Activated CD8-positive, alpha-beta T cell treated with anti-CD3 and anti-CD28 coated beads for 36 hours (primary cell): ENCODE measurements around the gene CASP7. TPM values are rescaled to one million over a fixed set of nuclear protein-coding genes. Genes with fewer than 3 reads are reported as not detected.

Source experiments
- ATAC-seq: fragments of 200-7000 bp; cut with Tn5 transposase; one replicate; pipeline ENCODE4 v1.10.0; 2021; ENCODE audit warnings: mild to moderate bottlenecking, moderate library complexity
- CTCF ChIA-PET: fragments of 350-600 bp; sonication (Branson Sonifier 250); formaldehyde crosslinking; loops from one replicate; lab custom pipeline; 2021; ENCODE audit warnings: antibody characterized with exemption; lab: Charles Lee
- POLR2A ChIA-PET: fragments of 350-600 bp; sonication (Branson Sonifier 250); formaldehyde crosslinking; loops from one replicate; lab custom pipeline; 2021; ENCODE audit warnings: antibody characterized with exemption; lab: Charles Lee
- DNase-seq: peaks from one replicate; pipeline ENCODE4 v3.0.0-alpha.2; 2020
- H3K27ac Mint-ChIP-seq: one replicate; pipeline ENCODE4 v1.8.0; 2021; ENCODE audit warnings: mild to moderate bottlenecking, mixed read lengths
- H3K27me3 Mint-ChIP-seq: one replicate; pipeline ENCODE4 v1.8.0; 2021; ENCODE audit warnings: mixed read lengths
- H3K36me3 Mint-ChIP-seq: one replicate; pipeline ENCODE4 v1.8.0; 2021; ENCODE audit warnings: low read depth, mixed read lengths
- H3K4me1 Mint-ChIP-seq: one replicate; pipeline ENCODE4 v1.8.0; 2021; ENCODE audit warnings: low read depth, mixed read lengths
- H3K4me3 Mint-ChIP-seq: one replicate; pipeline ENCODE4 v1.8.0; 2021; ENCODE audit warnings: mild to moderate bottlenecking, moderate library complexity, mixed read lengths
- H3K9me3 Mint-ChIP-seq: one replicate; pipeline ENCODE4 v1.8.0; 2021; ENCODE audit warnings: mixed read lengths
- intact Hi-C: fragments of 100-400 bp; cut with micrococcal nuclease; formaldehyde crosslinking; loops from one replicate; pipeline ENCODE4 v1.10.0; 2022
- total RNA-seq, 2 experiments: library from RNA; stranded (reverse); gene quantifications; one replicate each; pipeline ENCODE4 v1.2.3, GENCODE V29; 2021
- TF ChIP-seq, protein P1 (sequence below): fragments of 200-600 bp; IDR thresholded peaks from one replicate; pipeline ENCODE4 v1.8.0; 2022; ENCODE audit warnings: antibody characterized with exemption, mild to moderate bottlenecking

CASP7 gene
- total RNA-seq, 2 experiments from 2014 or later: 23.7 to 24.2 TPM

DNA sequence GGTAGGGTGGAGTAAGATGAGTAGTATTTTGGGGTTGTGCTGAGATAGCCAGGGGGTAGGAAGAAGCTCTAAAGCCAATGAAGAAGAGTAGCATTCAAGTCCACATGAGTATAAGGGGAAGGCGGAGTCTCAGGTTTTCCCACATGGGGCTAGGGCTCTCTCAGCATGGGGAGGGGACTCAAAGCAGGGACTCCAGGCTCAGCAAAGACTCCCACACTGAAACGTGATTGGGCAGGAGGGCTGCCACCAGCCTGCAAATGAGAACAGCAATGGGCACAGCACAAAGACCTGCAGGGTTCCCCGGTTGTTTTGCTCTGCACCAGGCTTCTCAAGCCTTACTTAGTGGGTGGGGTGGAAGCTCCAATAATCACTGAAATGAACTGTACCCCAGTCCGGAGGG, 14.4 kb upstream of the CASP7 start:
- peaks cover 15% of the 10 kb centered on the region for H3K27me3 Mint-ChIP-seq
- TF ChIP-seq, protein P1, sequence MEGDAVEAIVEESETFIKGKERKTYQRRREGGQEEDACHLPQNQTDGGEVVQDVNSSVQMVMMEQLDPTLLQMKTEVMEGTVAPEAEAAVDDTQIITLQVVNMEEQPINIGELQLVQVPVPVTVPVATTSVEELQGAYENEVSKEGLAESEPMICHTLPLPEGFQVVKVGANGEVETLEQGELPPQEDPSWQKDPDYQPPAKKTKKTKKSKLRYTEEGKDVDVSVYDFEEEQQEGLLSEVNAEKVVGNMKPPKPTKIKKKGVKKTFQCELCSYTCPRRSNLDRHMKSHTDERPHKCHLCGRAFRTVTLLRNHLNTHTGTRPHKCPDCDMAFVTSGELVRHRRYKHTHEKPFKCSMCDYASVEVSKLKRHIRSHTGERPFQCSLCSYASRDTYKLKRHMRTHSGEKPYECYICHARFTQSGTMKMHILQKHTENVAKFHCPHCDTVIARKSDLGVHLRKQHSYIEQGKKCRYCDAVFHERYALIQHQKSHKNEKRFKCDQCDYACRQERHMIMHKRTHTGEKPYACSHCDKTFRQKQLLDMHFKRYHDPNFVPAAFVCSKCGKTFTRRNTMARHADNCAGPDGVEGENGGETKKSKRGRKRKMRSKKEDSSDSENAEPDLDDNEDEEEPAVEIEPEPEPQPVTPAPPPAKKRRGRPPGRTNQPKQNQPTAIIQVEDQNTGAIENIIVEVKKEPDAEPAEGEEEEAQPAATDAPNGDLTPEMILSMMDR: no peak
- POLR2A ChIA-PET: no interaction called here
- DNase-seq (no peak), ATAC-seq (no peak)
- H3K4me1 Mint-ChIP-seq: peaks cover 14% of the 10 kb centered on the region
- CTCF ChIA-PET: interaction anchor here (0.9 kb wide), 1 partner anchor 14 kb away, joined by 4 read pairs; no protein-coding TSS in a partner anchor
- H3K36me3 Mint-ChIP-seq: peaks cover 3% of the 10 kb centered on the region
- intact Hi-C loops: no loop called here
- peaks cover 3% of the 10 kb centered on the region for H3K9me3 Mint-ChIP-seq
- no peak overlapping the region for H3K27ac Mint-ChIP-seq
- H3K4me3 Mint-ChIP-seq: no peak overlapping the region

GRCh38 chr10:113665806-113666354, 13.8 kb upstream of the CASP7 start:
- Mint-ChIP-seq H3K4me3 (no peak overlapping the region), H3K9me3 (peaks cover 8% of the 10 kb centered on the region), H3K36me3 (peaks cover 3% of the 10 kb centered on the region), H3K4me1 (peaks cover 14% of the 10 kb centered on the region), H3K27ac (peak overlapping the region; percentile 6), H3K27me3 (peaks cover 17% of the 10 kb centered on the region)
- no peak for DNase-seq
- TF ChIP-seq, protein P1: no peak
- CTCF ChIA-PET: interaction anchor here (0.9 kb wide), 1 partner anchor 13 kb away, joined by 4 read pairs; no protein-coding TSS in a partner anchor
- POLR2A ChIA-PET: no interaction called here
- ATAC-seq: no peak
- intact Hi-C loops: no loop called here

DNA sequence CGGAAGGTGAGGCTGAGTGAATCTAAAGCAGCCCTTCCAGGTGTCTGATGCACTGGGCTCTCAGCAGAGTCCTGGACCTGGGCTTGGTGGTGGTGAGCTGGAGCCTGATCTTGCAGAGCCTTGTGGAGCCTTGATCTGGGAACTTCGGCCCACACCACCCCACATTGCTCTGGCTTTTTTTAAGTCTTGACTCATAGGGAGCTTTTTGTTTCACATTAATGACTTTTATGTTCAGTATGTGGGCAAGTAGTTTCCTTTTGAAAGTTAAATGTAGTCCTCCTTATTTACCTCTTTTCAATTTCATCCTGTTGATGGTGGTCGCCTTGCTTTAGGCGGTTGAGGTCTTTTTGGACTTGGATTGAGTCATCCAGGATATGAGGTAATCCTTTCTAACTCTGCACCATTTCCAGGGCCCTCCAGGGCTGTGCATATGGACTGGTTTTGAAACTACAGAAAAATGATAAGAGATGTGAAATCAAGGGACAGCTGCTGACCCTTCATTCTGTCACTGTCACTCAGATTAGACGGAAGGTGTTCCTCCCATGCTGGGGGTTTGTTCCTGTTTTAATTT, 12.9 kb upstream of the CASP7 start:
- TF ChIP-seq, protein P1: no peak
- Mint-ChIP-seq H3K4me3 (no peak overlapping the region), H3K36me3 (peaks cover 3% of the 10 kb centered on the region), H3K4me1 (peaks cover 14% of the 10 kb centered on the region), H3K27ac (peak overlapping the region; percentile 76), H3K27me3 (peaks cover 18% of the 10 kb centered on the region), H3K9me3 (peaks cover 13% of the 10 kb centered on the region)
- ATAC-seq (peak; percentile 96), DNase-seq (peak; percentile 71)
- intact Hi-C loops: no loop called here
- CTCF ChIA-PET: interaction anchor here (1.1 to 1.5 kb wide), 2 partner anchors 13 to 55 kb away, joined by 3 to 4 read pairs; partner anchors contain the start of gene CASP7
- POLR2A ChIA-PET: no interaction called here

GRCh38 chr10:113680190-113681111, 739 bp downstream of the CASP7 start:
- CTCF ChIA-PET: interaction anchor here (1.1 to 1.6 kb wide), 7 partner anchors 10 to 493 kb away, joined by 3 to 4 read pairs (median 4); partner anchors contain the start of gene CCDC186
- intact Hi-C loops: loop anchor here (10.0 kb wide), 1 partner anchor 174 kb away; the partner anchor contains the start of genes DCLRE1A and NHLRC2
- H3K9me3 Mint-ChIP-seq: peaks cover 18% of the 10 kb centered on the region
- peak; percentile 71 for DNase-seq
- H3K27me3 Mint-ChIP-seq: no peaks in the 10 kb centered on the region
- TF ChIP-seq, protein P1: no peak
- POLR2A ChIA-PET: interaction anchor here (1.0 to 1.6 kb wide), 5 partner anchors 11 to 402 kb away, joined by 3 to 6 read pairs (median 3); no protein-coding TSS in a partner anchor
- peaks cover 42% of the 10 kb centered on the region for H3K4me1 Mint-ChIP-seq
- peak; percentile 38 for ATAC-seq
- peaks cover 29% of the 10 kb centered on the region for H3K36me3 Mint-ChIP-seq
- H3K4me3 Mint-ChIP-seq: peak overlapping the region; percentile 91
- peak overlapping the region; percentile 92 for H3K27ac Mint-ChIP-seq
